ENCODE measurements around the gene THAP11. TPM values are rescaled to one million over a fixed set of nuclear protein-coding genes. Genes with fewer than 3 reads are reported as not detected.

THAP11 gene
- total and polyA plus RNA-seq, 2 of the 13 experiments (the other 11 are each of a cell fraction or from before 2014, with no cell fraction given) = 44.2 to 53.4 TPM

GRCh38 chr16:67857547-67858233 lies 15.6 kb downstream of the THAP11 start (continued):
- TF ChIP-seq, protein P1, sequence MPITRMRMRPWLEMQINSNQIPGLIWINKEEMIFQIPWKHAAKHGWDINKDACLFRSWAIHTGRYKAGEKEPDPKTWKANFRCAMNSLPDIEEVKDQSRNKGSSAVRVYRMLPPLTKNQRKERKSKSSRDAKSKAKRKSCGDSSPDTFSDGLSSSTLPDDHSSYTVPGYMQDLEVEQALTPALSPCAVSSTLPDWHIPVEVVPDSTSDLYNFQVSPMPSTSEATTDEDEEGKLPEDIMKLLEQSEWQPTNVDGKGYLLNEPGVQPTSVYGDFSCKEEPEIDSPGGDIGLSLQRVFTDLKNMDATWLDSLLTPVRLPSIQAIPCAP (CRISPR knock-in tag; IDR thresholded peaks at IDR 0.05; ENCODE audit: low read depth) = no peak
- TF ChIP-seq ZBTB44 (CRISPR knock-in tag; IDR thresholded peaks at IDR 0.05) = no peak
- no peak for TF ChIP-seq MTA1 (CRISPR knock-in tag; IDR thresholded peaks at IDR 0.05; ENCODE audit: borderline replicate concordance)
- no peak for TF ChIP-seq DNMT1 (CRISPR knock-in tag; IDR thresholded peaks at IDR 0.05)
- TF ChIP-seq CEBPZ (IDR thresholded peaks at IDR 0.05; ENCODE audit: low read length) = no peak
- TF ChIP-seq POLR2A (IDR thresholded peaks at IDR 0.05; ENCODE audit: insufficient read depth in 1 of 2, low read depth in 2 of 2, low read length in 2 of 2) = peak in 1 of 2 experiments; percentile 51; a peak in 1 of 4 replicates
- no peak for TF ChIP-seq RBM39 (IDR thresholded peaks at IDR 0.05; ENCODE audit: low read depth, low read length, poor library complexity, severe bottlenecking)
- TF ChIP-seq, protein P2, sequence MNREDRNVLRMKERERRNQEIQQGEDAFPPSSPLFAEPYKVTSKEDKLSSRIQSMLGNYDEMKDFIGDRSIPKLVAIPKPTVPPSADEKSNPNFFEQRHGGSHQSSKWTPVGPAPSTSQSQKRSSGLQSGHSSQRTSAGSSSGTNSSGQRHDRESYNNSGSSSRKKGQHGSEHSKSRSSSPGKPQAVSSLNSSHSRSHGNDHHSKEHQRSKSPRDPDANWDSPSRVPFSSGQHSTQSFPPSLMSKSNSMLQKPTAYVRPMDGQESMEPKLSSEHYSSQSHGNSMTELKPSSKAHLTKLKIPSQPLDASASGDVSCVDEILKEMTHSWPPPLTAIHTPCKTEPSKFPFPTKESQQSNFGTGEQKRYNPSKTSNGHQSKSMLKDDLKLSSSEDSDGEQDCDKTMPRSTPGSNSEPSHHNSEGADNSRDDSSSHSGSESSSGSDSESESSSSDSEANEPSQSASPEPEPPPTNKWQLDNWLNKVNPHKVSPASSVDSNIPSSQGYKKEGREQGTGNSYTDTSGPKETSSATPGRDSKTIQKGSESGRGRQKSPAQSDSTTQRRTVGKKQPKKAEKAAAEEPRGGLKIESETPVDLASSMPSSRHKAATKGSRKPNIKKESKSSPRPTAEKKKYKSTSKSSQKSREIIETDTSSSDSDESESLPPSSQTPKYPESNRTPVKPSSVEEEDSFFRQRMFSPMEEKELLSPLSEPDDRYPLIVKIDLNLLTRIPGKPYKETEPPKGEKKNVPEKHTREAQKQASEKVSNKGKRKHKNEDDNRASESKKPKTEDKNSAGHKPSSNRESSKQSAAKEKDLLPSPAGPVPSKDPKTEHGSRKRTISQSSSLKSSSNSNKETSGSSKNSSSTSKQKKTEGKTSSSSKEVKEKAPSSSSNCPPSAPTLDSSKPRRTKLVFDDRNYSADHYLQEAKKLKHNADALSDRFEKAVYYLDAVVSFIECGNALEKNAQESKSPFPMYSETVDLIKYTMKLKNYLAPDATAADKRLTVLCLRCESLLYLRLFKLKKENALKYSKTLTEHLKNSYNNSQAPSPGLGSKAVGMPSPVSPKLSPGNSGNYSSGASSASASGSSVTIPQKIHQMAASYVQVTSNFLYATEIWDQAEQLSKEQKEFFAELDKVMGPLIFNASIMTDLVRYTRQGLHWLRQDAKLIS (CRISPR knock-in tag; IDR thresholded peaks at IDR 0.05) = no peak
- TF ChIP-seq SP4 (CRISPR knock-in tag; IDR thresholded peaks at IDR 0.05) = 0 out of 2 replicates have a peak, but pooled peaks have one; percentile 10
- TF ChIP-seq, protein P3, sequence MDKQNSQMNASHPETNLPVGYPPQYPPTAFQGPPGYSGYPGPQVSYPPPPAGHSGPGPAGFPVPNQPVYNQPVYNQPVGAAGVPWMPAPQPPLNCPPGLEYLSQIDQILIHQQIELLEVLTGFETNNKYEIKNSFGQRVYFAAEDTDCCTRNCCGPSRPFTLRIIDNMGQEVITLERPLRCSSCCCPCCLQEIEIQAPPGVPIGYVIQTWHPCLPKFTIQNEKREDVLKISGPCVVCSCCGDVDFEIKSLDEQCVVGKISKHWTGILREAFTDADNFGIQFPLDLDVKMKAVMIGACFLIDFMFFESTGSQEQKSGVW (CRISPR knock-in tag; IDR thresholded peaks at IDR 0.05; ENCODE audit: borderline replicate concordance) = no peak
- peak; percentile 85; the same call in 1 of the 2 replicates for TF ChIP-seq SOX5 (CRISPR knock-in tag; IDR thresholded peaks at IDR 0.05; ENCODE audit: borderline replicate concordance)
- no peak for TF ChIP-seq HDAC6 (IDR thresholded peaks at IDR 0.05; ENCODE audit: low read depth, low read length)
- no peak for TF ChIP-seq ARHGAP35 (CRISPR knock-in tag; IDR thresholded peaks at IDR 0.05; ENCODE audit: borderline replicate concordance)
- TF ChIP-seq MXD4 (CRISPR knock-in tag; IDR thresholded peaks at IDR 0.05) = peak; percentile 87; the same call in 1 of the 2 replicates

Data from HepG2 (cell line).